Measurements from ENCODE around the gene LPIN1. TPM values are rescaled to one million over a fixed set of nuclear protein-coding genes. Genes with fewer than 3 reads are reported as not detected.
A peak's percentile ranks its signal among the peaks of the same experiment; 100 is the strongest.

Gene LPIN1
- total RNA-seq, 1 experiment from 2014 or later, result 45.8 TPM

- peak; percentile 84 for DNase-seq (ENCODE audit: low read depth, low spot score)
- in situ Hi-C loops (cut with HindIII; ENCODE audit: low pct_unique_long_range_greater_than_20kb, low sequenced_read_pairs), result no loop called here
Measured at GRCh38 chr2:11738589-11739436, 7.6 kb upstream of the LPIN1 start.

GRCh38 chr2:11740723-11741122 is 5.7 kb upstream of the LPIN1 start:
- in situ Hi-C loops (cut with HindIII; ENCODE audit: low pct_unique_long_range_greater_than_20kb, low sequenced_read_pairs), result no loop called here

GRCh38 chr2:11742317-11742701 is 4.1 kb upstream of the LPIN1 start:
- in situ Hi-C loops (cut with HindIII; ENCODE audit: low pct_unique_long_range_greater_than_20kb, low sequenced_read_pairs), result no loop called here
- no peak for DNase-seq (ENCODE audit: low read depth, low spot score)

More at GRCh38 chr2:11740723-11741122, 5.7 kb upstream of the LPIN1 start:
- DNase-seq (ENCODE audit: low read depth, low spot score), result no peak

GRCh38 chr2:11742702-11743357 is 3.6 kb upstream of the LPIN1 start:
- no peak for DNase-seq (ENCODE audit: low read depth, low spot score)
- in situ Hi-C loops (cut with HindIII; ENCODE audit: low pct_unique_long_range_greater_than_20kb, low sequenced_read_pairs), result no loop called here

GRCh38 chr2:11743366-11743765 is 3.1 kb upstream of the LPIN1 start:
- no peak for DNase-seq (ENCODE audit: low read depth, low spot score)
- in situ Hi-C loops (cut with HindIII; ENCODE audit: low pct_unique_long_range_greater_than_20kb, low sequenced_read_pairs), result no loop called here

GRCh38 chr2:11743846-11744553 is 2.4 kb upstream of the LPIN1 start:
- peak; percentile 98 for DNase-seq (ENCODE audit: low read depth, low spot score)
- in situ Hi-C loops (cut with HindIII; ENCODE audit: low pct_unique_long_range_greater_than_20kb, low sequenced_read_pairs), result no loop called here

GRCh38 chr2:11744631-11745394 is 1.6 kb upstream of the LPIN1 start:
- peak; percentile 46 for DNase-seq (ENCODE audit: low read depth, low spot score)
- in situ Hi-C loops (cut with HindIII; ENCODE audit: low pct_unique_long_range_greater_than_20kb, low sequenced_read_pairs), result no loop called here

- no peak for DNase-seq (ENCODE audit: low read depth, low spot score)
- in situ Hi-C loops (cut with HindIII; ENCODE audit: low pct_unique_long_range_greater_than_20kb, low sequenced_read_pairs), result no loop called here
Measured at GRCh38 chr2:11745613-11746375, 638 bp upstream of the LPIN1 start.

- in situ Hi-C loops (cut with HindIII; ENCODE audit: low pct_unique_long_range_greater_than_20kb, low sequenced_read_pairs), result no loop called here
- DNase-seq (ENCODE audit: low read depth, low spot score), result no peak
Measured at GRCh38 chr2:11746807-11747459, 501 bp downstream of the LPIN1 start.

GRCh38 chr2:11748018-11748860 is 1.8 kb downstream of the LPIN1 start:
- in situ Hi-C loops (cut with HindIII; ENCODE audit: low pct_unique_long_range_greater_than_20kb, low sequenced_read_pairs), result no loop called here
- DNase-seq (ENCODE audit: low read depth, low spot score), result no peak

GRCh38 chr2:11748861-11749645 is 2.6 kb downstream of the LPIN1 start:
- in situ Hi-C loops (cut with HindIII; ENCODE audit: low pct_unique_long_range_greater_than_20kb, low sequenced_read_pairs), result no loop called here
- DNase-seq (ENCODE audit: low read depth, low spot score), result no peak

GRCh38 chr2:11749646-11750349 is 3.4 kb downstream of the LPIN1 start:
- DNase-seq (ENCODE audit: low read depth, low spot score), result no peak
- in situ Hi-C loops (cut with HindIII; ENCODE audit: low pct_unique_long_range_greater_than_20kb, low sequenced_read_pairs), result no loop called here

- in situ Hi-C loops (cut with HindIII; ENCODE audit: low pct_unique_long_range_greater_than_20kb, low sequenced_read_pairs), result no loop called here
- DNase-seq (ENCODE audit: low read depth, low spot score), result peak; percentile 56
Measured at GRCh38 chr2:11750422-11750821, 4.0 kb downstream of the LPIN1 start.

- DNase-seq (ENCODE audit: low read depth, low spot score), result no peak
- in situ Hi-C loops (cut with HindIII; ENCODE audit: low pct_unique_long_range_greater_than_20kb, low sequenced_read_pairs), result no loop called here
Measured at GRCh38 chr2:11750917-11751316, 4.5 kb downstream of the LPIN1 start.

- no peak for DNase-seq (ENCODE audit: low read depth, low spot score)
- in situ Hi-C loops (cut with HindIII; ENCODE audit: low pct_unique_long_range_greater_than_20kb, low sequenced_read_pairs), result no loop called here
Measured at GRCh38 chr2:11752906-11753305, 6.5 kb downstream of the LPIN1 start.

Measured in SK-MEL-5 (cell line).